HG03457 (cell line): Measurements from ENCODE around the gene PEPD.

Source experiments
- ATAC-seq: cut with Tn5 transposase; IDR thresholded peaks from one replicate; pipeline ENCODE4 v1.9.1; 2021; ENCODE audit warnings: moderate number of reproducible peaks; ENCODE audit not compliant: unreplicated experiment

PEPD gene

DNA sequence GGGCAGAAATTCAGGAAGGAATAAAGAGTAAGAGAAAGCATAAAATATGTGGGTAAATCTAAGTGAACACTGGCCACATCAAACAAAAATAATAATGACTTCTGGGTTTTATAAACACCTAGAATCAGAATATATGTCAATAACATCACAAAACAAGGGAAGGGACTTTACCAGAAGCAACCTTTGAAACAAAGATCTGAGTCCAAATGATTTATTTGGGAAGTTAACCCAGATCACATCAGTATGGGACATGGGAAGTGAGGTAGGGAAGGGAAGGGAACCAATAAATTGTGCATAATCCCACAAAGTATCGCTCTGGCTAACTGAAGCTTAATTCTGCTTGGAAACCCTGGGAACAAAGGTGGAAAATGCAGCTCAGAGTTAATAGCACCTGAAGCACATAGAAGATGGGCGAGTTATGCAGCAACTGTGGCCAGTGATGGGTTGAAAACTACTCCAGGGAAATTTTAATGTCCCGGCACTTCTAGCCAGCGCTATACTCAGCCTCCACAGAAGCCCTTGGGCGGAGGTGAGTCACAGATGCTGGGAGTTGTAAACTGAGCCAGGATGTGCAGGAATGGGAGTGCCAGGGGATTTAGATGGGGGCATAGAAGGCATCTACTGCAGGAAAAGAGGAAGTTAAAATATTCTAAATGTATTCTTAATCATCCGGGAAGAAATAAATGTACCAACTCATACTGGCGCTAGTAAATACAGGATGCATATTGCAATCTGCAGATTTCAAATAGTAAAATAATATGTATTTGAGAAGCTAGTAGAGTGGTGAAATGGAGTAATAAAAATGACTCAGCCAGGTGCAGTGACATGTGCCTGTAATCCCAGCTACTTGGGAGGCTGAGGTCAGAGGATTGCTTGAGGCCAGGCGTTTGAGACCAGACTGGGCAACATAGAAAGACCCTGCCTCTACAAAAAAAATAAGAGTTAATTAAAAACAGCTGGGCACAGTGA, 182.3 kb downstream of the PEPD start:
- ATAC-seq, result no peak
